K562 (cell line): ENCODE measurements around the gene DPH7. TPM values are rescaled to one million over a fixed set of nuclear protein-coding genes. Genes with fewer than 3 reads are reported as not detected.

ENCODE experiments used
- CBX5 ChIP-seq: IDR thresholded peaks from 2 replicates; pipeline ENCODE4 v1.6.1; 2014; ENCODE audit warnings: low read depth, borderline replicate concordance
- CEBPB ChIP-seq: fragments of 450-650 bp; IDR thresholded peaks from 2 replicates; pipeline ENCODE4 v1.6.1; 2016; ENCODE audit warnings: missing genetic modification characterization, missing compliant biosample characterization
- EHMT2 ChIP-seq: fragments of 450-650 bp; IDR thresholded peaks from 2 replicates; pipeline ENCODE4 v1.6.1; 2018; ENCODE audit warnings: antibody characterized with exemption
- JUN ChIP-seq, 2 experiments: sonication (generic) in 1 of 2; formaldehyde crosslinking in 1 of 2; IDR thresholded peaks; 2 replicates each; pipeline versions ENCODE4 v1.6.1 to v1.8.0; 2012 to 2022; ENCODE audit warnings: borderline replicate concordance in 2 of 2, mild to moderate bottlenecking in 2 of 2, improper control_type of control experiment in 1 of 2, low read depth in 1 of 2, low read length in 1 of 2, missing genetic modification reagents in 1 of 2
- JUND ChIP-seq, 2 experiments: IDR thresholded peaks; 2 replicates in 1 of 2; 3 replicates in 1 of 2; pipeline ENCODE4 v1.6.1; 2011; ENCODE audit warnings: borderline replicate concordance in 2 of 2, low read depth in 2 of 2, low read length in 2 of 2, improper control_type of control experiment in 1 of 2, missing biosample characterization in 1 of 2, missing genetic modification characterization in 1 of 2, missing genetic modification reagents in 1 of 2
- MYBL2 ChIP-seq, 2 experiments: fragments of 450-650 bp in 1 of 2; sonication (generic) in 1 of 2; formaldehyde crosslinking in 1 of 2; IDR thresholded peaks; 2 replicates each; pipeline versions ENCODE4 v1.6.1 to v1.8.1; 2017 to 2022; ENCODE audit warnings: borderline replicate concordance in 1 of 2, inconsistent platforms in 1 of 2, low read depth in 1 of 2, mild to moderate bottlenecking in 1 of 2, missing genetic modification reagents in 1 of 2, moderate library complexity in 1 of 2
- SAFB2 ChIP-seq: fragments of 200-400 bp; formaldehyde crosslinking; IDR thresholded peaks from 2 replicates; pipeline ENCODE4 v1.6.1; 2018; ENCODE audit warnings: borderline replicate concordance, low read length, low read depth, moderate library complexity; ENCODE audit not compliant: severe bottlenecking
- SMARCE1 ChIP-seq: fragments of 450-650 bp; IDR thresholded peaks from 2 replicates; pipeline ENCODE4 v1.7.1; 2016; ENCODE audit warnings: mild to moderate bottlenecking
- SPI1 ChIP-seq: IDR thresholded peaks from 2 replicates; pipeline ENCODE4 v1.6.1; 2011; ENCODE audit warnings: low read depth, low read length, control low read depth, borderline replicate concordance
- polyA plus RNA-seq, 8 experiments: library from polyadenylated mRNA; depleted of rRNA in 4 of 8; stranded (reverse) in 5 of 8; unstranded in 3 of 8; fragments of >200 nt; fragmentation: Nextera tagmentation in 2 of 8; fragmentation: Illumina TruSeq in 1 of 8; extraction: Ambion mirVana in 2 of 8; extraction: Trizol in 1 of 8; gene quantifications; 2 replicates each; pipeline versions ENCODE4 v1.2.1 to v1.2.3, GENCODE V29; 2011 to 2014; ENCODE audit warnings: inconsistent platforms in 1 of 8, missing spikeins in 1 of 8
- total RNA-seq, 7 experiments: library from RNA; depleted of rRNA in 6 of 7; stranded (reverse); fragments of >200 nt in 6 of 7; fragmentation: Illumina TruSeq in 2 of 7; extraction: Trizol in 2 of 7; gene quantifications; 2 replicates each; pipeline versions ENCODE4 v1.2.1 to v1.2.3, GENCODE V29; 2011 to 2021; ENCODE audit warnings: low replicate concordance in 1 of 7
- TF ChIP-seq, protein P1 (sequence below): fragments of 200-800 bp; sonication (Bioruptor generic); IDR thresholded peaks from 2 replicates; pipeline ENCODE4 v1.6.1; 2016; ENCODE audit warnings: missing genetic modification characterization, missing compliant biosample characterization
- TF ChIP-seq, protein P2 (sequence below): IDR thresholded peaks from 2 replicates; pipeline ENCODE4 v1.6.1; 2012; ENCODE audit warnings: low read depth, low read length, improper control_type of control experiment, borderline replicate concordance
- TF ChIP-seq, protein P3 (sequence below): fragments of 250-450 bp; sonication (Bioruptor Pico); IDR thresholded peaks from 2 replicates; pipeline ENCODE4 v1.5.0; 2020; ENCODE audit warnings: mild to moderate bottlenecking
- TF ChIP-seq, protein P4 (sequence below): IDR thresholded peaks from 2 replicates; pipeline ENCODE4 v1.6.1; 2011; ENCODE audit warnings: borderline replicate concordance, low read depth, mild to moderate bottlenecking, moderate library complexity, low read length; ENCODE audit not compliant: insufficient read depth, poor library complexity, severe bottlenecking

Gene DPH7
- total and polyA plus RNA-seq, 9 of the 15 experiments (the other 6 are each of a cell fraction or from before 2014, with no cell fraction given) = 13.9 to 68.6 (median 41.3) TPM

DNA sequence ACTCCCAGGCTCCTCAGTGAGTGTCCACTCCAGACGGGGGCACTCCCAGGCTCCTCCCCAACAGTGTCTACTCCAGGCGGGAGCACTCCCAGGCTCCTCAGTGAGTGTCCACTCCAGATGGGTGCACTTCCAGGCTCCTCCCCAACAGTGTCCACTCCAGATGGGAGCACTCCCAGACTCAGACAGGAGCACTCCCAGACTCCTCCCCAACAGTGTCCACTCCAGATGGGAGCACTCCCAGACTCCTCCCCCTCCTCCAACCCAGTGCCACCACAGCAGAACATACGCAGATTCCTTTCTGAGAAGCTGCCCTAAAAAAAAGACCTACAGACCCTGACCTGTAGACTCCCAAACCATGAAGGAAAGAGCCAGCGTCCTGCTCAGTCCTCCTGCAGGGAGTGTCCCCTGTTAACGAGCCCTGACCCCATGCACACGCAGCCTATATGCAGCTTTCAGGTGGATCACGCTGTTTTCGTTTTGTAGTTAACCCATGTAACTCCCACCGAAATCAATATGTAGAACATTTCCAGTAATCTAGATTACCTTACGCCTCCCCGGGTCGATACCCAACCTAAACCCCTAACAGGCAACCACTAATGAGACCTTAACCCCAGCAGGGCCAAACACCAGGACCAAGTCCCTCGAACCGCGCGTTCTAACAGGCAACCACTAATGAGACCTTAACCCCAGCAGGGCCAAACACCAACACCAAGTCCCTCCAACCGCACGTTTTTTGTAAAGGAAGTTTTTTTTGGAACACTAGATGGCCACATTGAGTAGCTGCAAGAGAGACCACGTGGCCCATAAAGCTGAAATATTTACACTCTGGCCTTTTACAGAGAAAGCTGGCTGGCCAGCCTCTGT, 44.2 kb downstream of the DPH7 start (continued):
- TF ChIP-seq, protein P1, sequence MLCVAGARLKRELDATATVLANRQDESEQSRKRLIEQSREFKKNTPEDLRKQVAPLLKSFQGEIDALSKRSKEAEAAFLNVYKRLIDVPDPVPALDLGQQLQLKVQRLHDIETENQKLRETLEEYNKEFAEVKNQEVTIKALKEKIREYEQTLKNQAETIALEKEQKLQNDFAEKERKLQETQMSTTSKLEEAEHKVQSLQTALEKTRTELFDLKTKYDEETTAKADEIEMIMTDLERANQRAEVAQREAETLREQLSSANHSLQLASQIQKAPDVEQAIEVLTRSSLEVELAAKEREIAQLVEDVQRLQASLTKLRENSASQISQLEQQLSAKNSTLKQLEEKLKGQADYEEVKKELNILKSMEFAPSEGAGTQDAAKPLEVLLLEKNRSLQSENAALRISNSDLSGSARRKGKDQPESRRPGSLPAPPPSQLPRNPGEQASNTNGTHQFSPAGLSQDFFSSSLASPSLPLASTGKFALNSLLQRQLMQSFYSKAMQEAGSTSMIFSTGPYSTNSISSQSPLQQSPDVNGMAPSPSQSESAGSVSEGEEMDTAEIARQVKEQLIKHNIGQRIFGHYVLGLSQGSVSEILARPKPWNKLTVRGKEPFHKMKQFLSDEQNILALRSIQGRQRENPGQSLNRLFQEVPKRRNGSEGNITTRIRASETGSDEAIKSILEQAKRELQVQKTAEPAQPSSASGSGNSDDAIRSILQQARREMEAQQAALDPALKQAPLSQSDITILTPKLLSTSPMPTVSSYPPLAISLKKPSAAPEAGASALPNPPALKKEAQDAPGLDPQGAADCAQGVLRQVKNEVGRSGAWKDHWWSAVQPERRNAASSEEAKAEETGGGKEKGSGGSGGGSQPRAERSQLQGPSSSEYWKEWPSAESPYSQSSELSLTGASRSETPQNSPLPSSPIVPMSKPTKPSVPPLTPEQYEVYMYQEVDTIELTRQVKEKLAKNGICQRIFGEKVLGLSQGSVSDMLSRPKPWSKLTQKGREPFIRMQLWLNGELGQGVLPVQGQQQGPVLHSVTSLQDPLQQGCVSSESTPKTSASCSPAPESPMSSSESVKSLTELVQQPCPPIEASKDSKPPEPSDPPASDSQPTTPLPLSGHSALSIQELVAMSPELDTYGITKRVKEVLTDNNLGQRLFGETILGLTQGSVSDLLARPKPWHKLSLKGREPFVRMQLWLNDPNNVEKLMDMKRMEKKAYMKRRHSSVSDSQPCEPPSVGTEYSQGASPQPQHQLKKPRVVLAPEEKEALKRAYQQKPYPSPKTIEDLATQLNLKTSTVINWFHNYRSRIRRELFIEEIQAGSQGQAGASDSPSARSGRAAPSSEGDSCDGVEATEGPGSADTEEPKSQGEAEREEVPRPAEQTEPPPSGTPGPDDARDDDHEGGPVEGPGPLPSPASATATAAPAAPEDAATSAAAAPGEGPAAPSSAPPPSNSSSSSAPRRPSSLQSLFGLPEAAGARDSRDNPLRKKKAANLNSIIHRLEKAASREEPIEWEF (CRISPR knock-in tag) = no peak
- TF ChIP-seq JUND (IDR thresholded peaks at IDR 0.05; ENCODE audit: borderline replicate concordance, low read depth, low read length) = no peak
- no peak for TF ChIP-seq JUND (tag; IDR thresholded peaks at IDR 0.05; ENCODE audit: borderline replicate concordance, low read depth, low read length)
- no peak for TF ChIP-seq SAFB2
- TF ChIP-seq CBX5 = no peak
- TF ChIP-seq, protein P2, sequence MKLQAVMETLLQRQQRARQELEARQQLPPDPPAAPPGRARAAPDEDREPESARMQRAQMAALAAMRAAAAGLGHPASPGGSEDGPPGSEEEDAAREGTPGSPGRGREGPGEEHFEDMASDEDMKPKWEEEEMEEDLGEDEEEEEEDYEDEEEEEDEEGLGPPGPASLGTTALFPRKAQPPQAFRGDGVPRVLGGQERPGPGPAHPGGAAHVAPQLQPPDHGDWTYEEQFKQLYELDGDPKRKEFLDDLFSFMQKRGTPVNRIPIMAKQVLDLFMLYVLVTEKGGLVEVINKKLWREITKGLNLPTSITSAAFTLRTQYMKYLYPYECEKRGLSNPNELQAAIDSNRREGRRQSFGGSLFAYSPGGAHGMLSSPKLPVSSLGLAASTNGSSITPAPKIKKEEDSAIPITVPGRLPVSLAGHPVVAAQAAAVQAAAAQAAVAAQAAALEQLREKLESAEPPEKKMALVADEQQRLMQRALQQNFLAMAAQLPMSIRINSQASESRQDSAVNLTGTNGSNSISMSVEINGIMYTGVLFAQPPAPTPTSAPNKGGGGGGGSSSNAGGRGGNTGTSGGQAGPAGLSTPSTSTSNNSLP = no peak
- TF ChIP-seq CEBPB (tag) = no peak
- no peak for TF ChIP-seq EHMT2
- TF ChIP-seq MYBL2 (IDR thresholded peaks at IDR 0.05; ENCODE audit: low read depth) = no peak
- no peak for TF ChIP-seq MYBL2 (CRISPR knock-in tag; IDR thresholded peaks at IDR 0.05; ENCODE audit: borderline replicate concordance)
- TF ChIP-seq, protein P3, sequence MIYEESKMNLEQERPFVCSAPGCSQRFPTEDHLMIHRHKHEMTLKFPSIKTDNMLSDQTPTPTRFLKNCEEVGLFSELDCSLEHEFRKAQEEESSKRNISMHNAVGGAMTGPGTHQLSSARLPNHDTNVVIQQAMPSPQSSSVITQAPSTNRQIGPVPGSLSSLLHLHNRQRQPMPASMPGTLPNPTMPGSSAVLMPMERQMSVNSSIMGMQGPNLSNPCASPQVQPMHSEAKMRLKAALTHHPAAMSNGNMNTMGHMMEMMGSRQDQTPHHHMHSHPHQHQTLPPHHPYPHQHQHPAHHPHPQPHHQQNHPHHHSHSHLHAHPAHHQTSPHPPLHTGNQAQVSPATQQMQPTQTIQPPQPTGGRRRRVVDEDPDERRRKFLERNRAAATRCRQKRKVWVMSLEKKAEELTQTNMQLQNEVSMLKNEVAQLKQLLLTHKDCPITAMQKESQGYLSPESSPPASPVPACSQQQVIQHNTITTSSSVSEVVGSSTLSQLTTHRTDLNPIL = no peak
- TF ChIP-seq, protein P4, sequence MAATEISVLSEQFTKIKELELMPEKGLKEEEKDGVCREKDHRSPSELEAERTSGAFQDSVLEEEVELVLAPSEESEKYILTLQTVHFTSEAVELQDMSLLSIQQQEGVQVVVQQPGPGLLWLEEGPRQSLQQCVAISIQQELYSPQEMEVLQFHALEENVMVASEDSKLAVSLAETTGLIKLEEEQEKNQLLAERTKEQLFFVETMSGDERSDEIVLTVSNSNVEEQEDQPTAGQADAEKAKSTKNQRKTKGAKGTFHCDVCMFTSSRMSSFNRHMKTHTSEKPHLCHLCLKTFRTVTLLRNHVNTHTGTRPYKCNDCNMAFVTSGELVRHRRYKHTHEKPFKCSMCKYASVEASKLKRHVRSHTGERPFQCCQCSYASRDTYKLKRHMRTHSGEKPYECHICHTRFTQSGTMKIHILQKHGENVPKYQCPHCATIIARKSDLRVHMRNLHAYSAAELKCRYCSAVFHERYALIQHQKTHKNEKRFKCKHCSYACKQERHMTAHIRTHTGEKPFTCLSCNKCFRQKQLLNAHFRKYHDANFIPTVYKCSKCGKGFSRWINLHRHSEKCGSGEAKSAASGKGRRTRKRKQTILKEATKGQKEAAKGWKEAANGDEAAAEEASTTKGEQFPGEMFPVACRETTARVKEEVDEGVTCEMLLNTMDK = no peak
- no peak for TF ChIP-seq SMARCE1
- TF ChIP-seq SPI1 = no peak
- TF ChIP-seq JUN (IDR thresholded peaks at IDR 0.05; ENCODE audit: borderline replicate concordance, low read depth, low read length) = no peak
- TF ChIP-seq JUN (CRISPR knock-in tag; IDR thresholded peaks at IDR 0.05; ENCODE audit: borderline replicate concordance) = no peak
